NCI-H146 (cell line): Measurements from ENCODE around the gene RAB11FIP4.
A peak's percentile ranks its signal among the peaks of the same experiment; 100 is the strongest.

Experiments
- DNase-seq: peaks from one replicate; lab custom pipeline; 2025; lab: John Stamatoyannopoulos, UW

Gene RAB11FIP4

DNA sequence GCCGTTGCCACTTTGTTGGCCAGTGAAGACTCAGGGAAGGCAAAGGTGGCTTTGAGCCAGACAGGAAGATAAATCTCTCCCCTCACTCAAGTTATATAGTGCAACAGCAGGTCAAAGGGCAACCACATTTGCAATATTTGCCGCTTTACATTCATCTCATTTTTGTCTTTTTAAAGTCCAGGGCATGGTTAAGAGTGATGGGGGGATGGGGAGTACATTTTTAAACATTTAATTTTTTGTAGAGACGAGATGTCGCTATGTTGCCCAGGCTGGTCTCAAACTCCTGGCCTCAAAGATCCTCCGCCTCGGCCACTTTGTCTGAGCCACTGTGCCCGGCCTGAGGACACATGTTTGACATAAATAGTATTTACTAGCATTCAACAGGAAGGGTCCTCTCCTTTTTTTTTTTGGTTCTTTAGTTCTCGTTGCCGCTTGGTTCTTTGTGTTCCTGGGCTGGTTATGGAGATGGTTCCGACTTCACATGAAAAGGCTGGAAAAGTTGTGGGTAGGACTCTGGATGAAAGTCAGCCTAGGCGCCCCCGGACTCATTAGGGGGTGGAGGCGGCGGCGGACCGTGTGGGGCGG lies 95.7 kb downstream of the RAB11FIP4 start:
- no peak for DNase-seq

DNA sequence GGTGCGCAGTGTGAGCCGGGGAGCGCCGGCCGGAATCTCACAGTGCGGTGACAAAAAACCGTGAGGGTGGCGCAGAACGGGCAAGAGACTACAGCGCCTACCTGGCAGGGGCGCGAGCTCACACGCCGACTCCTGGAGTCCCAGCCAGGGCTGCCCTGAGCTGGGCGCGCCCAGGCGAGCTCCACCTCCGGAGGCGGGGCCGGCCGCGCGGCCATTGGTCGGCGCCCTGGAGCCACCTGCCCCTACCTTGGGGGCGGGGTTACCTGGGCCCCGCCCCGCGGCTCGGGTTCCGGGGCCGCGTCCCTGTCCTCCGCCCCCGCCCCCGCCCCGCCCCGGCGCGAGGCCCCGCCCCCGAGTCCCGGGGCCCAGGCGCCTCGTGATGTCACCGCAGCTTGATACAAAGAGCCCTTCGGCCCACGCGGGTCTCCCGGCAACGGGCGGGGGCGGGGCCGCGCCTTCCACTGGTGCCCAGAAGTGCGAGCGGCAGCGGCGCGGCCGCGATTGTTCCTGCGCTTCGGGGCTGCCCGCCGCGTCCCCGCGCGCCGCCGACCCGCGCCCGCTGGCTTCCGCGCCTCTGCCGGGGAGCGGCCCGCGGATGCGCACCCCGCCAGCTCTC lies 96.3 kb downstream of the RAB11FIP4 start:
- peak; percentile 95 for DNase-seq

DNA sequence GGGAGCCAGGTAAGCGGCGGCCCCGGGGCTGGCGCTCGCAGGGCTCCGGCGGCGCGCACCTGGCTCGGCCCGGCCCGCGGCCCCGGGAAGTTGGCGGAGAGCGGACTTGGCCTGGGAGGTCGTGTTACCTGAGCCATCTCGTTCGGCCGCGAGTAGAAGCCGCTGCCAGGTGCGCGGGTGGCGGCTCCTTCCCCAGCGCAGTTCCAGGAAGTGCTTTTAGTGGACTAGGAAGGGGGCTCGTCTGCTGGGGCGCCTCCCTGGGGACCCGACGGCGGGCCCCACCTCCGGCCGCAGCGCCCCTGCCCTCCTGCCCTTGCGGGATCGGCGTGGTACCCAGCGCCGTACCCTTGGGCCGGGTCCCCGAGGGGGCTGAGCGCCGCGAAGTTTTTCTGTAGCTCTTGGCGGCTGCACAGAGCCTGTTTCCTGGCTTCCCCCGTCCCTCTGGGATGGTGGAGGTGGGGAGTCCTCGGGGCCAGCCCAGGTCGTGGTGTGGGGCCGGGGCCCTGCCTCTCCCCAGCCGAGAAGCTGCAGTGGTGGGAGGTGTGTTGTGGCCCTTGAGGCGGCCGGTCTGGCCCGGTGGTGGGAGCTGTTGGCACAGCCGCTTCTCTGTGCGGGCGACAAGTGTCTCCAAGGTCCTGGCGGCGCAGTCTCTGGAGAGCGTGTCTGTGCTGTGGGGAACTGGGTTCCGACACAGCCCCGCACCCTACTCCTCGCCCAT lies 96.9 kb downstream of the RAB11FIP4 start:
- DNase-seq: peak; percentile 74

DNA sequence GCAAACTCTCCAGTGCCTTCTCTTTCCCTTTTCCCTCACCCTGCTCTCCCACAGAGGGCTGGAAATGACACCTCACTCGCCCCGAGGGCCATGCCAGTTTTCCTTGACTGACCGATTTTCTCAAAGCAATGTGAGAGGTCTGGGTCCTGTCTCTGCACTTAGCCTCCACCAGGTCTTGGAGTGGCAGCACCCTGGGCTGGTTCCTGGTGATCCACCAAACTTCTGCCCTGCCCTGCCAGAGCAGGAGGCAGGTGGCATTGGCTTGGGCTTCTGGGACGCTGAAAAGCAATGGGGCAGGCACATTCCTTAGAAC lies 97.5 kb downstream of the RAB11FIP4 start:
- no peak for DNase-seq

DNA sequence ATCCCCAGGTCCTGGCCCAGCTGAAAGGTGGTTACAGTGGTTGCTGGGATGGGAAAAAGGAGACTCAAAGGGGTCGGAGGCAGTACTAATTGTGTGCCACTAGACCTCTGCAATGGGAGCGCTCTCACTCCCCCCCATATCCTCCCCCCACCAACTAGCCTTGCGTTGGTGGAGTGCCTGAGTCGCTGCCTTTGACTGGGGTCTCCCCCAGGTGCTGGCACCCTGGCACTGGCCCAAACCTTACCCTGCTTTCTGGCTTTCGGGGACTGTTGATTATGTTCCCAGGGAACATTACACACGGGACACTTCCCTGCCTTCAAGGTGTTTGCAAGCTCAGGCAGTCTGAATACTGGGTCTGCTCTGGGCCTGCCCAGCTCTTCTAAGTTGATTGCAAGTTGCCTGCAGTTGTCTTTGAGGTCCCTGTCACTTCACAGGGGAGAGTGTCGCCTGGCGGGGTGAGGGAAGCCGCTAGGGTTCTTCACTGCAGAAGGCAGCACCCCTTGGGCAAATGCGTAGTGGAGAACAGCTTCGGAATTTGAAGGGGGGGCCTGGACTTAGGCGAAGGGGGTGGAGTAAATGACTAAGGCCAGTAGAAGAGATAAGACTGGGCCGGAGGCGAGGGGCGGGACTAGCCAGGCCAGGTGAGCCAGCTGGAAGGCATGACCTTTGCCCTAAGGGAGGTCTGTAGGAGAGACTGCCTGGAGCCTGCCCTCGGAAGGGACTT lies 98.0 kb downstream of the RAB11FIP4 start:
- peak; percentile 72 for DNase-seq

DNA sequence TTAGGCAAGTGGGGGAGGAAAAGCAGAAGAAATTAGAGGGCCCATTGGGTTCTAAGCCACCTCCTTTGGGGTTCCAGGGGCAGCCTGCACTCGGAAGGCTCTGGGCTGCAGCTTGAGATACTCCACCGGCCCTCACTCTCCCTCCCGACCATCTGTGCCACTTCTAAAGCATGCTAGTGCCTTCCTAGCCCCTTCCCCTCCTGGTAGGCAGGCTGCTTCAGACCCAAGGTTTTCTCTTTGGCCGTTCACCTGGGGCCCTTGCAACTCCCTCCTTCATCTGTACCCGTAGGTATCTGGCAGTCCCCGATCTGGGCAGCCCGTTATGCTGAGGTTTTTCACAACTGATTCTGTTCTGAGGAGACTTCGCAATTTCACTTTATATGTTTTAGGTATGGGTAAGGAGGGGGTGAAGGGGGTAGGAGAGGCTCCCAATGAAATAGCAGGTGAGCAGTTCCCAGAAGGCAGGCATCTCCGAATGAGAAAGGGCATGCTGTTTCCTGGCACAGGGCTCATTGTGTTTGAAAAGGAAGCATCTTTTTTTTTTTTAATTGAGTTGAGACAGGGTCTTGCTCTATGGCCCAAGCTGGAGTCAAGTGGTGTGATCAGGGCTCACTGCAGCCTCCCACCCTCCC lies 98.7 kb downstream of the RAB11FIP4 start:
- no peak for DNase-seq

DNA sequence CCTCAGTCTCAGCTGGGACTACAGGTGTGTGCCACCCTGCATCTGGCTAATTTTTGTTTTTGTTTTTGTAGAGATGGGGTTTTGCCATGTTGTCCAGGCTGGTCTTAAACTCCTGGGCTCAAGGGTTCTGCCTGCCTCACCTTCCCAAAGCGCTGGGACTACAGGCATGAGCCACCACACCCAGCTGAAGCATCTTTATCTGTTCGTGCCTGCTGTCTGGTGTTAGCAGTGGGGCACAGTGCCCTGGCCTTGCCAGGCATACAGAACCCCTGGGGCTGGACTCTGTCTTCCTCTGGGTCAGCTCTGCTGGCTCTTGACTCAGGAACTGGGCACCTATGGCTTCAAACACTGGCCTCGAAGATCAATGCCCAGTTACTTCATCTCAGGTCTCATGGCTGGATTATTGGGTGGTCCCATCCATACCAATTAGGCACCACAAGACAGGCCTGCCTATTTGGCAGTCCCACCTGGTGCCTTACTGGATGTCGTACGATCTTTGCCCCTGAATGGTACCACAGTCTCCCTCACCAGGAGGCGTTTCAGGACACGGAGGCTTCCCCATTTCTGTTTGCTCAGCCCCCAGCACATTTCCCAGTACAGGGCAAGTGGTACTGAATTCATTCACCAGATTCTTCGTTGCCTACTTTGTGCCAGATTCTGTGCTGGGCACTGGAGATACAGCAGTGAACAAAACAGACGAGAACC lies 99.3 kb downstream of the RAB11FIP4 start:
- no peak for DNase-seq

DNA sequence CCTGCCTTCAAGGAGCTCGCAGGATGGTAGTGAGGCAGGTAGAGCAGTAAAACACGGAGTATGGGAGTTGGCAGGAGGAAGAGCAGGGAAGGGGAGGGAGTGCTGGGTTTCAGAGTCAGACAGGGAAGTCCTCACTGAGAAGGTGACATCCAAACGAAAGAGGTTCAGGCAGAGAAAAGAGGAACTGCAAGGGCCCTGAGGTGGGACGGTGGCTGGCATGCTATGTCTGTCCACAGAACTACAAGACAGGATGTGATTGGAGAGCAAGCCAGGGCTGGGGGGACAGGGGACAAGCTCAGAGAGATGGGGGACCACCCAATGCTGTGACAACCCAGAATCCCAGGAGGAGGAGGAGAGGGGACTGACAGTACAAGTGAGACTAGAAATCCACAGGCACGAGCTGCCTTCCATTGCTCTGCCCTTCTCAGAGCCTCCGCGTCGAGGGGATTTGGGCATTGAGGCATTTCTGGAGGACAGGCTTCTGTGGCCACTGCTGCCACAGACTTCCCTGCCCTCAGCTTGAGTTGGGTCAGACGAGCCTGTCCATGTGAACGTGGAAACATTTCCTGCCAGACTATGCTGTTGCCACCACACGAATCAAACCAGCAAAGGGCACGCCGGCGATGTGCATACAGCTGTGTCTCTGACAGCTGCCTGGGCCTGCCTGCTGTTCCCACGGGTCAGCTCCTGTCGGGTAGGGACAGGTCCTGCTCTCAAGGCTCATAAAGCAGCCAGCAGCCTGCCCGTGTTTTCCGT lies 100.1 kb downstream of the RAB11FIP4 start:
- no peak for DNase-seq

DNA sequence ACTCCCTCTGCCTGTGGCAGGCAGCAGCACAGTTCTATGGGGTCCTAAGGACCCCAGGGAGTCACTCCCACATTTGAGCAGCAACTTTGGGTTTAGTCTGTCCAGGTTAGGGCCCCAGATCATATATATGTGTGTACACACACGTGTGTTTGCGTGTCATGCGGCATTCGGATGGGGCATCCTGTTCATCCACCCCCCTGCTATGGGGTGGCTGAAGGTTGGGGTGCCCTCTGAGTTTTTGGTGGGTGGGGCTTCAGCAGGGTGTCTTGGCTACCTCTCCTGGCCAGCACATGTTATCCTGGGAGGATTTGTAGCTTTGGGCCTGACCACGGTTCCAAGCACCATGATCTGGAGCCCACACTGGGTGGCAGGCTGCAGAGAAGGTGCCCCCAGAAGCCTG lies 100.7 kb downstream of the RAB11FIP4 start:
- no peak for DNase-seq

DNA sequence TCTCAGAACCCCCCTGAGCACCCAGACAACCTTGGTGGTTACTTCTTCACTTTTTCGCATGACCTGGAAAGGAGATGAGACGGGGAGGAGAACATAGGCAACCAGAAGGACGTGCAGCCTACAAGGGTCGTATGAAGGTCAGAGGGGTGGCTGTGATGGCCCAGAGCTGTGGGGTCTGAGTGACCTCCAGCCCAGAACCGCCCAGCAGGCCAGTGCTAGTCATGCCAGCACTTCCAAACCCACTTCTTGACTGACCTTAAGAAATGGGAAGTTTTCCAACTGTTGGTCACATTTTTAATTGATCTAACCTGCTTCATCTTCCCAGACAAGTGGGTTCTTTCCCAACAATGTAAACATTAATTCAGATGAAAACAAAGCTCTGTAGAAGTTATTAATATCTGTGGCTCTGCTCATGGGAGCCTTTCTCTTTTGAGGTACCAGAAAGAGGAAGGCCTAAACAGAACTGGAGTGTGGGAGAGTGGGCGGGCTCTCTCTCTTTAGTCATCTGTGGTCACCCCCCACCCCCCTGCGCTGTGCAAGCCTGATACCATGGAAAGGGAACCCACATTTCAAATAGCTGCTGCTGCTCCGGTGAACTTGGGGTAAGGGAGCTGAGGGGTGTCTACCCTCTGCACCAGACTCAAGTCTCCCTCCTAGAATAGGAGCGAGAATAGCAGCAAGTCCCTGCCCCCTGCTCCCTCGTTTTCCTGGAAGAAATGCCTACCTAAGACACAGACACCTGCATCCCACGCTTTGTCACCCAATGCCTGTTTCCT lies 101.6 kb downstream of the RAB11FIP4 start:
- DNase-seq: no peak

DNA sequence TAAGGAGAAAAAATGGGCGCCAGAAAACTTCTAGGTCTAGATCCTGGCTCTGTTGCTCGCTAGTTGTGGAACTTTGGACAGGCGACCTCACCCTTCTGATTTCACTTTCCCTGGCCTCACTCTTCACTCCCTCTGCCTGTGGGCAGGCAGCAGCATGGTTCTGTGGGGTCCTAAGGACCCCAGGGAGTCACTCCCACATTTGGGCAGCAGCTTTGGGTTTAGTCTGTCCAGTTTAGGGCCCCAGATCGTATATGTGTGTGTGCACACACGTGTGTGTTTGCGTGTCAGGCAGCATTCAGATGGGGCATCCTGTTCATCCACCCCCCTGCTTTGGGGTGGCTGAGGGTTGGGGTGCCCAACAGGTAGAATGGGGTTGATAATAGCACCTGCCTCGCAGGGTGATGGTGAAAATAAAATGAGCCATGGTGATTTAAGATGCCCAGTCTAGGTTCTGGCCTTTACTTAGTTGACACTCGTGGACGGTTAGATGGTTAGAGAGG lies 102.2 kb downstream of the RAB11FIP4 start:
- DNase-seq: no peak

DNA sequence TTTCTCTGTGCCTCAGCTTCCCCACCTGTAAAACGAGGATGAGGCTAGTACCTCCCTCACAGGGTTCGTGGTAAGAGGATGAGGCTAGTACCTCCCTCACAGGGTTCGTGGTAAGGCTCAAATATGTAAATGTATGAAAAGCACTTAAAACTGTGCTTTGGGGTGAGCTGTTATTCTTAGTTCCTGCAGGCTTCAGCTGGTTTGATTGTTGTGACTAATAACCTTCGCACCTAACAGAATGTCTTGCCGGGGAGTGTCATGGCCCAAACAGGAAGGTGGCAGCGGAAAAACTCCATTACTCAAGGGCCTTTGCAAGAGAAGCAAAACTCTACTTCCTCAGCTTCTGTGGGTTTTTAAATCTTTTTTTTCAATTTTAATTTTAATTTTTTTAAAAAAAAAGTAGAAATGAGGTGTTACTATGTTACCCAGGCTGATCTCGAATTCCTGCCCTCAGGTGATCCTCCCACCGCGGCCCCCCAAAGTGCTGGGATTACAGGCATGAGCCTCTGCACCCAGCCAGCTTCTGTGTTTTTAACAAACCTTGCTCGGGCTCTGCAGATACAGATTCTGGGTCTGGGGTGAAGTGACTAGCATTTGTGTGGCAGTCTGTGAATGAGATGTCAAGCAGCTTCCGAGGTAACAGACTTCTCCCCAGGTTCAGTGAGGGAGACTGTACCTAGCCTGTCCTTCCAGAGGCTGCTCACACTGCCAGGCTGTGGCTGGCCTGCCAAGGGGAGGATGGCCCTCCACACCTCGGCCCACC lies 103.0 kb downstream of the RAB11FIP4 start:
- DNase-seq: no peak

DNA sequence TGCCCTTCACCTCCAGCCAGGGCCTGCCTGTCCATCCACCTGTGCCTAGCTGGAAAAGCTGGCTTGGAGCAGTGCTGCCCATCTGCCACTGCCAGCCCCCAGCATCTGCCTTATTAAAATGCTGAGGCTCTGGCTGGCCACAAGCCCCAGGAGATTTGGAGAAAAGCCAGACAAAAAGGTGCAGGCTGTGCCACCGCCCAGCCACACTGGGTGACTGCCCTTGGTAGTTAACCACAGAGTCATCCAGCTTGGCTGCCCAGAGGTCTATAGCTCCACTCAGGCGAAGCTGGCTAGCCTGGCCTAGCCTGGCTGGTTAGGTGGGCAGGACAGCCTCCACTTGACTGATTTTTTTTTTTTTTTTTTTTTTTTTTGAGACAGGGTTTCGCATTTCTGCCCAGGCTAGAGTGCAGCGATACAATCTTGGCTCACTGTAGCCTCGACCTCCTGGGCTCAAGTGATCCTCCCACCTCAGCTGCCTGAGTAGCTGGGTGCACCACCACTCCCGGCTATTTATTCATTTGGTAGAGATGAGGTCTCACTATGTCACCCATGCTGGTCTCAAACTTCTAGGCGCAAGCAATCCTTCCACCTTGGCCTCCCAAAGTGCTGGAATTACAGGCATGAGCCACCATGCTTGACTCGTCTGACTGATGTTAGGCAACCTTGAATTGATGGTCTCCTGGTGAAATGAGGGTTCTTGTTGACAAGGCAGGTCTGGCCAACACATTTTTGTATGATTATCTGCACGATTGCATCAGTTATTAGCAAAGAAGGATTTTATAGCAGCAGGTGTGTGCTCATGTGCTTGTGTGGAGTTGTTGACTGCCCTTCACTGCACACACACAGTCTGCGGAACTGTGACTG lies 103.8 kb downstream of the RAB11FIP4 start:
- DNase-seq: no peak

DNA sequence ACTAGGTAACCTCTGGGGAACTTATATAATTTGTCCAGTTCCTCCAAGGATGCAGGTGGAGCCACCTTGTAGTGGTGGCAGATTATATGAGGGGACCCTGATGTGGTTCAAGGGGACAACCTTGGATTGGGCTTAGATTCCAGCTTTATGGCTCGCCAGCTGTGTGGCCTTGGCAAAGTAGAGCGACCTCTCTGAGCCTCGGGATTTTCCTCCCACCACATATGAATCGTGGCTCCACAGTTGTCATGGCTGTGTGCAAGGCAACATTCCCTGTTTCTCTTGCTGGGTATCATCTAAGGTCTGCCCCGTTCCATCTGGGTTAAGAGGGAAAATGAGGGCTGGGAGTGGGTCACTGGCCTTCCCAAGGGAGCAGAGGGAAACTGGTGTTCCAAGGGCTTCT lies 104.6 kb downstream of the RAB11FIP4 start:
- no peak for DNase-seq

DNA sequence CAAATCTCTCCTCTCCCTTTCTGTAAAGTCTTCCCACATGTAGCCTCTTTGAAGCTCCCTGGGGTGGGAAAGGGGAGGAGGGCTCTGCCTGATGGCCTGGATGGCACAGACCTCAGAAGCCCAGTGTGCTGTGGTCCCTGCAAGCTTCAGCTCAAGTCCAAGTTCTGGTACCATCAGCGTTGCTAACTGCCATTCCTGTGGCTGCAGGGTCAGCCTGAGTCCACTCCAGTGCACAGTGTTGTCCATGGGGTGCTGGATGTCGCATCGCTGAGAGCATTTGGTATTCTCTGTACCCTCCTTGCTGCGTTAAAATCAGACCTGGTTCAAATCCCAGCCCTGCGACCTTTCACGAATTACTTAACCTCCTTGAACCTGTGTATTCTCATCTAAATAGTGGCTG lies 105.1 kb downstream of the RAB11FIP4 start:
- no peak for DNase-seq

DNA sequence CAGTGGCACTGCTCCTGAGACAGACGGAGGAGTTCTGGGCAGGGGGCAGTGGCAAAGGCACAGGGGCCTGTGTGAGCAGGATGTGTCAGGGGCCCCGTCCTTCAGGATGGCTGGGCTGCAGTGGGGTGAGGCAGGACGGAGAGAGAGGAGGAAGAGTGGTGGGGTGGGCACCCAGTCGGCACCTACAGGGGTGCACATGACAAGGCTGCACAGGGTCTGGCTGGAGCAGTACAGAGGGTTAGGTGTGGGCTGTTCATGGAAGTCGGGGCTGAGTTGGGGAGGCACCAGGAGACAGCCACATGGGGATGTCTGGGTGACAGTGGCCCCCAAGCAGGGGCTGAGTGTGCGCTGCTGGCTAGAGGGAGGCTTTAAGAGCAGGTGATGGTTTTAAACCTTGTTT lies 106.0 kb downstream of the RAB11FIP4 start:
- DNase-seq: no peak

DNA sequence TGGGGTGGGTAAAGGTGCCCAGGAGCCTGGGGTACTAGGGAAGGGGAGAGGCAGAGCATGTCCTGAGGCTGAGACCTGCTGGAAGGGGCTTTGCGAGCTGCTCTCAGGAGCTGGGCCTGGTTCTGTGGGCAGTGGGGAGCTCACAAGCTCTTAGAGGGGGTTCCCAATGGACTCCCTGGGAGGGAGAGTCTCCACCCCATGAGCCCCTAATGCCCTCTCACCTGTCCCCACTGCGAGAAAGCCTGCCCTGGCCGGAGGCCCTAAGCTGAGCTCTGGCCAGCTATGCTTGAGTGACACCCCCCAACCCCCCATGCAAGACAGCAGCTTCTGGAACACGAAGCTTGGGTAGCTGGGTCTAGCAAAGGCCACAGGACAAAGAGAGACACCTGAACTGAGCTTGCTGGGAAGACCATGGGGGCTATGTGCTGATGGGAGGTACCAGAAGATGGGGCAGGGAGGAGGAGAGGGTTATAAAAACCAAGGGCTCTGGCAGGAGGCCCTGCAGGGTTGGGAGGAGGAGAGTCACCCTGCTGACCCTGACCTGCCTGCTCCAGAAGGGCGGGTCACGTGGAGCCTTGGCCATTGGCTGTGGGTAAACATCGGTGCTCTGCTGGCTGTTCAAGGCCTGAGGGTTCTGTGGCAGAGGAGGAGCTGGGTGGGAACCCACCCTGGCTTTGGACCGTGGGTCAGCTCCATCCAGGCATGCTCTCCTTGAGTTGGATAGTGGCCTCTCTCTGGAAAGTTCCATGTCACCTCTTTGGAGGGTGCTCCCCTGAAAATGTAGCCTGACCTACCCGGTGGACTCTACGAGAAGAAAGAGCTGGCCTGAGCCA lies 106.7 kb downstream of the RAB11FIP4 start:
- DNase-seq: no peak
